ENCODE results near the gene NKG7. TPM values are rescaled to one million over a fixed set of nuclear protein-coding genes. Genes with fewer than 3 reads are reported as not detected.
A peak's percentile ranks its signal among the peaks of the same experiment; 100 is the strongest.
"Not testable (repeated sequence)": the region's sequence is repeated elsewhere in the genome, so short reads cannot be mapped to it uniquely, and the experiment has no call there.

NKG7 gene
- total RNA-seq, 1 donor from 2014 or later = not detected

DNA sequence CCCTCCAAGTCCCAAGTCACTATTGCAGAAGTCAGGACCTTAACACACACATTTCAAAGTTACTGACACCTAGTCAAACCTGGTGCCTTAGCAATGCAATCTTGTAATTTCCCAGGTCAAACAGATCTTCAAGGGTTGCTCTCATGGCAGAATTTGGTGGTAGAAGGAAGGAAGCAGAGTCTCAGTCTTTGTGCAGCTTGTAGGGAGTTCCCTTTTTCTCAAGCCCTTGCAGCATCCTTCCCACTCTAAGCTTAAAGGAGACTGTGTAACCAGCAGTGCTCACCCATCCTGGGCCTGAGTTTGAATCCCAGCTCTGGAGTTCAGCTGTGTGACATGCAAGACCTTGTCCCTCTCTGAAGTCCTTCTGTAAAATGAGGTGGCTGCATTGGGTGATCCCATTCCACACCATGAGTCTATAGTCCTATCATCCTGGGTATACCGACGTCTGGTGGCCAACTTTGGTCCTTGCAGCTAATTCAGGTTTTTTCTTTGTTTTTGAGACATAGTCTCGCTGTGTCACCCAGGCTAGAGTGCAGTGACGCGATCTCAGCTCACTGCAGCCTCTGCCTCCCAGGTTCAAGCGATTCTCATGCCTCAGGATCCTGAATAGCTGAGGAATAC lies 35.2 kb upstream of the NKG7 start:
- Mint-ChIP-seq H3K4me1 (ENCODE audit: low read depth) (peaks cover 3% of the 10 kb centered on the region), H3K4me3 (ENCODE audit: unreplicated experiment) (no peak overlapping the region), H3K9me3 (ENCODE audit: low read depth) (peaks cover 17% of the 10 kb centered on the region), H3K27me3 (ENCODE audit: low read depth) (peaks cover 2% of the 10 kb centered on the region), H3K36me3 (ENCODE audit: low read depth) (no peaks in the 10 kb centered on the region), H3K27ac (ENCODE audit: unreplicated experiment) (no peak overlapping the region)
- DNase-seq (ENCODE audit: low spot score) = no peak
- TF ChIP-seq, protein P1, sequence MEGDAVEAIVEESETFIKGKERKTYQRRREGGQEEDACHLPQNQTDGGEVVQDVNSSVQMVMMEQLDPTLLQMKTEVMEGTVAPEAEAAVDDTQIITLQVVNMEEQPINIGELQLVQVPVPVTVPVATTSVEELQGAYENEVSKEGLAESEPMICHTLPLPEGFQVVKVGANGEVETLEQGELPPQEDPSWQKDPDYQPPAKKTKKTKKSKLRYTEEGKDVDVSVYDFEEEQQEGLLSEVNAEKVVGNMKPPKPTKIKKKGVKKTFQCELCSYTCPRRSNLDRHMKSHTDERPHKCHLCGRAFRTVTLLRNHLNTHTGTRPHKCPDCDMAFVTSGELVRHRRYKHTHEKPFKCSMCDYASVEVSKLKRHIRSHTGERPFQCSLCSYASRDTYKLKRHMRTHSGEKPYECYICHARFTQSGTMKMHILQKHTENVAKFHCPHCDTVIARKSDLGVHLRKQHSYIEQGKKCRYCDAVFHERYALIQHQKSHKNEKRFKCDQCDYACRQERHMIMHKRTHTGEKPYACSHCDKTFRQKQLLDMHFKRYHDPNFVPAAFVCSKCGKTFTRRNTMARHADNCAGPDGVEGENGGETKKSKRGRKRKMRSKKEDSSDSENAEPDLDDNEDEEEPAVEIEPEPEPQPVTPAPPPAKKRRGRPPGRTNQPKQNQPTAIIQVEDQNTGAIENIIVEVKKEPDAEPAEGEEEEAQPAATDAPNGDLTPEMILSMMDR (IDR thresholded peaks at IDR 0.05) = peak; percentile 49

DNA sequence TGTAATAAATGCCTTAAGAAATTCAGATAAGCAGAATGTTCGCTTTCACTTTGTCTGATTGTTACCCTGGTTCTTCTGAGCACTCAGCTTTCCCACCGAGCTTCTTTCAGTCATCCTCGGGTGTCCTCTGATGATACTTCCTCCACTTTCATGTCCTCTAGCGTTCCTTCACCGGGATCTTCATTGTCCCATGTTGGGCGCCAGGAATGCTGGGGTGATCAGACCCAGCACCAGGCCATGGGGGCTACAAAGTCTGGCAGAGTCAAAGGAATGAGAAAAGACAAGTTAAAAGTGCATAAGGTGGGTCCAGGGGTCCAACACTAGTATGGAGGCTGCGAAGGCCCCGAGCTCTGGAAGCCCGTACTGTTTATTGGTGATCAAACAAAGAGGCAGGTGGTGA lies 29.7 kb upstream of the NKG7 start:
- peaks cover 27% of the 10 kb centered on the region for H3K9me3 Mint-ChIP-seq (ENCODE audit: low read depth)
- DNase-seq (ENCODE audit: low spot score) = no peak
- TF ChIP-seq, protein P1 (IDR thresholded peaks at IDR 0.05) = no peak
- H3K4me3 Mint-ChIP-seq (ENCODE audit: unreplicated experiment) = no peak overlapping the region
- no peaks in the 10 kb centered on the region for H3K27me3 Mint-ChIP-seq (ENCODE audit: low read depth)
- no peak overlapping the region for H3K27ac Mint-ChIP-seq (ENCODE audit: unreplicated experiment)
- H3K4me1 Mint-ChIP-seq (ENCODE audit: low read depth) = no peaks in the 10 kb centered on the region
- peaks cover 3% of the 10 kb centered on the region for H3K36me3 Mint-ChIP-seq (ENCODE audit: low read depth)

DNA sequence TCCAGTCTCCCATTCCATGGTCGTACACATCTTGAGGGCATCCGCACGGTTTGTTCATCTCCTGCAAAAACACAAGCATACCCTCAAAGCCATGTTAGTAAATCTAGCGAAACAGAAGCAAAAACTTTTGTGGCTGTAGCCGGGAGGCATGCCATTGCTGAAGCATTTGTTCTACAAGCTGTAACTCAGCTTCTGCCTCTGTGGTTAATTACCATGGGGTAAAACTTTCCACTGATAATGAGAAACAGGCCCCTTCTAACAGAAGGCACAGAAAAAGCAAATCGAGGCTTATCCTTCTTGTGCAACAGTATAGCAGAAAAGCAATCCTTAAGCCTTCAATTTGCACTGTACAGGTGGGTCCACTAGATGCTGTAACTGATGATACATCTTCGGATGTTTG lies 27.5 kb upstream of the NKG7 start:
- not testable (repeated sequence) for DNase-seq (ENCODE audit: low spot score); H3K27me3 Mint-ChIP-seq (ENCODE audit: low read depth); H3K27ac Mint-ChIP-seq (ENCODE audit: unreplicated experiment); H3K4me3 Mint-ChIP-seq (ENCODE audit: unreplicated experiment); H3K4me1 Mint-ChIP-seq (ENCODE audit: low read depth); H3K36me3 Mint-ChIP-seq (ENCODE audit: low read depth)
- peaks cover 21% of the 10 kb centered on the region for H3K9me3 Mint-ChIP-seq (ENCODE audit: low read depth)

DNA sequence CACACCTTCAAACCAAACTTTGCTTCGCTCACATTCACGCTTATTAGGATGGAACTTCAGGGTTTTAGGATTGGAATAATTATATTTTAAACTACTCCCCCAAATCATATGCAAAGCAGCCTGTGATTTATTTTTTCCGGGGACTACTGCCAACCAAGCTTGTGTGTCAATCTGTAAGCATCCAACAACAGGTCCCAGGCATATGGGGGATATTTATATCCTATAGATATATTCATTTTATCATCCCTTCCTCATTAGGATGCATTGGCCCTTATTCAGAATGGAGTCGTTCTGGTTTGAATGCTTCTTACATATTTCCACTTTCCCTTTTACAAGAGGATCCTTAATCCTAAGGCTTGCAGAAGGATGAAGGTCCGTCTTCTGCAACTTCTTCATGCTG lies 26.8 kb upstream of the NKG7 start:
- Mint-ChIP-seq H3K36me3 (ENCODE audit: low read depth) (peaks cover 3% of the 10 kb centered on the region), H3K9me3 (ENCODE audit: low read depth) (peaks cover 21% of the 10 kb centered on the region), H3K27ac (ENCODE audit: unreplicated experiment) (no peak overlapping the region), H3K4me1 (ENCODE audit: low read depth) (peaks cover 8% of the 10 kb centered on the region), H3K4me3 (ENCODE audit: unreplicated experiment) (no peak overlapping the region), H3K27me3 (ENCODE audit: low read depth) (no peaks in the 10 kb centered on the region)
- DNase-seq (ENCODE audit: low spot score) = no peak
- TF ChIP-seq, protein P1 (IDR thresholded peaks at IDR 0.05) = no peak

DNA sequence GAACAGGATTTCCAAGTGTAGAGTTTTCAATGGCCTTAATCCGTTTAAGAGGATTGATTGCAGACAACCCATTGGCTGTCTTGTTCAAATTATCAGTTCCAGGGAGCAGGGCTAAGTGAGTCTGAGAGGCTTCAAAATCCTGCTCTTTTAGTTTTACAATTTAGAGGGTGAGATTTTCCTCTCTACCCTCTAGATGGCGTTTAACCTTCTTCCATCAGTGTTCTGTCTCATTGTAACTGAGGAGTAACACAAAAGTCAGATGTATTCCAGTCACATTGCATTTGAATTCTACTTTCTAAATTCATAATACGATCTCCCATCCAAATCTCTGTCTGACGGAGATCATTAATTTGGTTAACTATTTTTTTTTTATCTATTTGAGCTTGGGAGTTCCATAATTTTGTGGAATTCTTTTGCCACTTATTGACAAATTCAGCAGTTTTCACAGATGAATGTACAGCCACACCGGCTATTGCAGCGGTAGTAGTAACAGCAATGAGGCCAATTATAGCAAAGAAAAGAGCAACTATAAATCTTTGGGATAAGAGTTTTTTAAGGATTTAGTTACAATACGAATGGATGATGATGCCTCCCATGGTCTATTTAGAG lies 25.7 kb upstream of the NKG7 start:
- no peak overlapping the region for H3K27ac Mint-ChIP-seq (ENCODE audit: unreplicated experiment)
- peaks cover 15% of the 10 kb centered on the region for H3K9me3 Mint-ChIP-seq (ENCODE audit: low read depth)
- DNase-seq (ENCODE audit: low spot score) = no peak
- peaks cover 14% of the 10 kb centered on the region for H3K4me1 Mint-ChIP-seq (ENCODE audit: low read depth)
- no peaks in the 10 kb centered on the region for H3K27me3 Mint-ChIP-seq (ENCODE audit: low read depth)
- no peak overlapping the region for H3K4me3 Mint-ChIP-seq (ENCODE audit: unreplicated experiment)
- TF ChIP-seq, protein P1 (IDR thresholded peaks at IDR 0.05) = peak; percentile 77
- H3K36me3 Mint-ChIP-seq (ENCODE audit: low read depth) = peaks cover 3% of the 10 kb centered on the region

DNA sequence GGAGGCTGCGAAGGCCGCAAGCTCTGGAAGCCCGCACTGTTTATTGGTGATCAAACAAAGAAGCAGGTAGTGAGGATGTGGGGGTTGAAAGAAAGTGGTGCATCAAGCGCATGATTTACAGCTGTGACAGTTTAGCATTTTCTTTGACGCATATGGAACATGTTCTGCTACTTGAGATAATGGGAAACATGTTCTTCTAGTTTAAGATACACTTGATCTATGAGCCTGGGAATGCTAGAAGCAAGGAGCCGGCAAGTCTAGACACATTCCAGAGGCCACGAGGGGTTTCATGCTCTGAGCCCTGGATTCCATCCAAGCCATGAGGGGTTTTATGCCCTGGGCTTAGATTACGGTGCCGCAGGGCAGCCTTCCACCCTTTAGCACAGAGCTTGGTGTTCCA lies 25.0 kb upstream of the NKG7 start:
- H3K4me3 Mint-ChIP-seq (ENCODE audit: unreplicated experiment); H3K36me3 Mint-ChIP-seq (ENCODE audit: low read depth); DNase-seq (ENCODE audit: low spot score): not testable (repeated sequence)

More for the DNA sequence above, 25.0 kb upstream of the NKG7 start:
- not testable (repeated sequence) for H3K27me3 Mint-ChIP-seq (ENCODE audit: low read depth); H3K27ac Mint-ChIP-seq (ENCODE audit: unreplicated experiment); H3K9me3 Mint-ChIP-seq (ENCODE audit: low read depth)
- H3K4me1 Mint-ChIP-seq (ENCODE audit: low read depth) = peaks cover 14% of the 10 kb centered on the region

Data from chondrocyte (in vitro differentiated cells).